HepG2 (cell line): Measurements from ENCODE around the gene RIPOR3. TPM values are rescaled to one million over a fixed set of nuclear protein-coding genes. Genes with fewer than 3 reads are reported as not detected.
A peak's percentile ranks its signal among the peaks of the same experiment; 100 is the strongest.

ENCODE experiments used
- CCDC6 ChIP-seq: sonication (generic); formaldehyde crosslinking; IDR thresholded peaks from 2 replicates; pipeline ENCODE4 v1.8.1; 2022; ENCODE audit warnings: mild to moderate bottlenecking, missing genetic modification reagents, moderate library complexity
- DMAP1 ChIP-seq: IDR thresholded peaks from 2 replicates; pipeline ENCODE4 v1.6.1; 2016
- DR1 ChIP-seq: sonication (generic); formaldehyde crosslinking; IDR thresholded peaks from 2 replicates; pipeline ENCODE4 v1.8.0; 2021; ENCODE audit warnings: mild to moderate bottlenecking, missing genetic modification reagents, inconsistent platforms
- EHMT2 ChIP-seq: fragments of 200-600 bp; sonication (generic); IDR thresholded peaks from 2 replicates; pipeline ENCODE4 v1.7.0; 2017; ENCODE audit warnings: antibody characterized with exemption, low read depth, low read length, borderline replicate concordance
- ELF3 ChIP-seq: IDR thresholded peaks from 2 replicates; pipeline ENCODE4 v1.6.1; 2016; ENCODE audit warnings: missing genetic modification reagents, missing compliant biosample characterization
- FOXA3 ChIP-seq: IDR thresholded peaks from 2 replicates; pipeline ENCODE4 v1.6.1; 2016; ENCODE audit warnings: missing genetic modification reagents, missing compliant biosample characterization
- FOXC1 ChIP-seq: sonication (generic); formaldehyde crosslinking; IDR thresholded peaks from 2 replicates; pipeline ENCODE4 v1.8.0; 2022; ENCODE audit warnings: mild to moderate bottlenecking, missing genetic modification reagents, borderline replicate concordance
- FOXK1 ChIP-seq: sonication (generic); formaldehyde crosslinking; IDR thresholded peaks from 2 replicates; pipeline ENCODE4 v1.4.0; 2020; ENCODE audit warnings: low read depth, missing genetic modification reagents, borderline replicate concordance
- FOXK2 ChIP-seq: fragments of 450-650 bp; IDR thresholded peaks from 2 replicates; pipeline ENCODE4 v1.6.1; 2016
- KDM5A ChIP-seq: fragments of 200-600 bp; sonication (generic); IDR thresholded peaks from 2 replicates; pipeline ENCODE4 v1.7.0; 2018; ENCODE audit warnings: antibody characterized with exemption, mild to moderate bottlenecking, low read length, borderline replicate concordance
- MED13 ChIP-seq: sonication (generic); formaldehyde crosslinking; IDR thresholded peaks from 2 replicates; pipeline ENCODE4 v1.5.0; 2020; ENCODE audit warnings: missing genetic modification reagents
- PHB2 ChIP-seq: fragments of 450-650 bp; IDR thresholded peaks from 2 replicates; pipeline ENCODE4 v1.6.1; 2018; ENCODE audit not compliant: partially characterized antibody
- PHF21A ChIP-seq: sonication (generic); formaldehyde crosslinking; IDR thresholded peaks from 2 replicates; pipeline ENCODE4 v1.5.0; 2020; ENCODE audit warnings: mild to moderate bottlenecking, missing genetic modification reagents
- RBFOX2 ChIP-seq: fragments of 200-400 bp; formaldehyde crosslinking; IDR thresholded peaks from 2 replicates; pipeline ENCODE4 v1.6.1; 2017; ENCODE audit warnings: low read depth, mild to moderate bottlenecking, low read length
- ZFP37 ChIP-seq: sonication (generic); formaldehyde crosslinking; IDR thresholded peaks from 2 replicates; pipeline ENCODE4 v1.4.0; 2020; ENCODE audit warnings: missing genetic modification reagents, borderline replicate concordance
- ZNF232 ChIP-seq: sonication (generic); formaldehyde crosslinking; IDR thresholded peaks from 2 replicates; pipeline ENCODE4 v1.4.0; 2020; ENCODE audit warnings: missing genetic modification reagents, borderline replicate concordance
- ZNF251 ChIP-seq: sonication (generic); formaldehyde crosslinking; IDR thresholded peaks from 2 replicates; pipeline ENCODE4 v1.9.0; 2021; ENCODE audit warnings: mild to moderate bottlenecking, missing genetic modification reagents
- ZNF556 ChIP-seq: sonication (generic); formaldehyde crosslinking; IDR thresholded peaks from 2 replicates; pipeline ENCODE4 v1.4.0; 2020; ENCODE audit warnings: mild to moderate bottlenecking, missing genetic modification reagents, borderline replicate concordance
- ZNF564 ChIP-seq: sonication (generic); formaldehyde crosslinking; IDR thresholded peaks from 2 replicates; pipeline ENCODE4 v1.8.1; 2023; ENCODE audit warnings: mild to moderate bottlenecking, missing genetic modification reagents
- ZNF615 ChIP-seq: sonication (generic); formaldehyde crosslinking; IDR thresholded peaks from 2 replicates; pipeline ENCODE4 v1.5.0; 2020; ENCODE audit warnings: mild to moderate bottlenecking, missing genetic modification reagents, borderline replicate concordance
- ZSCAN9 ChIP-seq: IDR thresholded peaks from 2 replicates; pipeline ENCODE4 v1.6.1; 2016; ENCODE audit warnings: borderline replicate concordance
- ZZZ3 ChIP-seq: sonication (generic); formaldehyde crosslinking; IDR thresholded peaks from 2 replicates; pipeline ENCODE4 v1.4.0; 2020; ENCODE audit warnings: missing genetic modification reagents, mild to moderate bottlenecking, borderline replicate concordance
- polyA plus RNA-seq, 8 experiments: library from polyadenylated mRNA; depleted of rRNA in 3 of 8; stranded (reverse) in 7 of 8; unstranded in 1 of 8; fragments of >200 nt; fragmentation: Illumina TruSeq in 4 of 8; extraction: Trizol in 4 of 8; gene quantifications; 2 replicates each; pipeline versions ENCODE4 v1.2.1 to v1.2.3, GENCODE V29; 2011 to 2016; ENCODE audit warnings: low read depth in 4 of 8, missing spikeins in 1 of 8, mixed read lengths in 1 of 8; ENCODE audit not compliant: insufficient read depth in 1 of 8
- total RNA-seq, 5 experiments: library from RNA; depleted of rRNA; stranded (reverse); fragments of >200 nt; fragmentation: Illumina TruSeq; extraction: Trizol; gene quantifications; 2 replicates each; pipeline ENCODE4 v1.2.3, GENCODE V29; 2016; ENCODE audit warnings: low read depth in 1 of 5
- TF ChIP-seq, protein P1 (sequence below): sonication (generic); formaldehyde crosslinking; IDR thresholded peaks from 2 replicates; pipeline ENCODE4 v1.4.0; 2020; ENCODE audit warnings: missing genetic modification reagents, low read depth, mild to moderate bottlenecking, borderline replicate concordance
- TF ChIP-seq, protein P2 (sequence below): sonication (generic); formaldehyde crosslinking; IDR thresholded peaks from 2 replicates; pipeline ENCODE4 v1.5.0; 2020; ENCODE audit warnings: mild to moderate bottlenecking, missing genetic modification reagents
- TF ChIP-seq, protein P3 (sequence below): sonication (generic); formaldehyde crosslinking; IDR thresholded peaks from 2 replicates; pipeline ENCODE4 v1.5.1; 2020; ENCODE audit warnings: missing genetic modification reagents, mild to moderate bottlenecking, borderline replicate concordance

Gene RIPOR3
- total and polyA plus RNA-seq, 2 of the 13 experiments (the other 11 are each of a cell fraction or from before 2014, with no cell fraction given): 0.18 TPM; not detected in 1

DNA sequence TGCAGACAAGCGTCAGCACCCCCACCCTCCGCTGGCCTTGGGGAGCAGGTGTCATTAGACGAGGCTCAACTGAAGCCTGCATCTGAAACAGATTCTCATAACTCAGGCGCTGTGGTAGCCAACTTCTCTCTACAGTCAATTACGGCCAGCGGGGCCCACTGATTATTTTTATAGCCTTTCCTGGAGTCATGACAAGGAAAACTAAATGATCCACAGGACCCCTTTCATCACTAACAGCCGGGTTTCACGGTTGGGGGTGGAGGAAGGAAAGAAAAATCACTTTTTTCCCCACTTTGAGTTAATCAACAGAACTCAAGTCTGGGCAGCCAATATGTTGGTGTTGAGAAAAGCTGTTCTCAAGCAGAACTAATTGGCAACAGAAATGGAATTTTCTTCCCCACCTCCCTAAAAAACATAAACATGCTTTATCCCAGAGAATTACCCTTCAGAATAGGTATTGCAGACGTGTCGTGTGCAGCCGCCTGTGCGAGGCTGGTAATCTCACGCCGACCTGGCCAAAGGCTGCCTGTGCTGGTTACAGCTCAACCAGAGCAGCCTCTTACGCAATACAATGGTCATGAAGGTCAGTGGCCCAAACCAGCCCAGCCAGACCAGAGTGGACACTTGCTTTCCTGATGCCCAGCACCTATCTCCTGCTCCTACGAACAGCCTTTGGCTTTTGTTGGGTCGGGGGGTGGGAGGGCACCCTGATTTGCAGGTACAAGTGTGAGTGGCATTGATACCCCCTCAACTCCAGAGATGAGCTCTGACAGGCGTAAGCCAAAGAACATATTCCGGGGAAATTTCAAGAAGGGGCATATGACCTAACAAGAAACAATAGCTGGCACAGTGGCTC is 11.0 kb downstream of the RIPOR3 start (continued):
- TF ChIP-seq FOXA3 (CRISPR knock-in tag) (peak; percentile 82), DMAP1 (peak; percentile 85), ZFP37 (CRISPR knock-in tag) (peak; percentile 79; the same call in 1 of the 2 replicates), ELF3 (peak; percentile 90), PHF21A (CRISPR knock-in tag) (peak; percentile 97), EHMT2 (peak; percentile 81; the same call in 1 of the 2 replicates), ZNF564 (peak; percentile 89), MED13 (CRISPR knock-in tag) (0 out of 2 replicates have a peak, but pooled peaks have one; percentile 29), FOXK1 (CRISPR knock-in tag) (peak; percentile 60; the same call in 1 of the 2 replicates), DR1 (CRISPR knock-in tag) (peak; percentile 15; the same call in 1 of the 2 replicates), ZZZ3 (0 out of 2 replicates have a peak, but pooled peaks have one; percentile 41), ZNF232 (CRISPR knock-in tag) (peak; percentile 71; the same call in 1 of the 2 replicates), PHB2 (no peak), RBFOX2 (no peak), CCDC6 (CRISPR knock-in tag) (peak; percentile 93), FOXK2 (no peak), ZNF615 (CRISPR knock-in tag) (no peak), ZSCAN9 (CRISPR knock-in tag) (peak; percentile 78), FOXC1 (CRISPR knock-in tag) (peak; percentile 49; the same call in 1 of the 2 replicates), ZNF556 (CRISPR knock-in tag) (peak; percentile 93), KDM5A (no peak), ZNF251 (CRISPR knock-in tag) (peak; percentile 59; the same call in 1 of the 2 replicates)
- TF ChIP-seq, protein P1, sequence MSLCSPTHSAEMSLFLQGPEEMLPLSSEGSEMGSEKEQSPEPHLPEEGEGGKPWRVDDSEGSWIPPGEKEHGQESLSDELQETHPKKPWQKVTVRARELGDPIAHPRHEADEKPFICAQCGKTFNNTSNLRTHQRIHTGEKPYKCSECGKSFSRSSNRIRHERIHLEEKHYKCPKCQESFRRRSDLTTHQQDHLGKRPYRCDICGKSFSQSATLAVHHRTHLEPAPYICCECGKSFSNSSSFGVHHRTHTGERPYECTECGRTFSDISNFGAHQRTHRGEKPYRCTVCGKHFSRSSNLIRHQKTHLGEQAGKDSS (CRISPR knock-in tag): peak; percentile 52; the same call in 1 of the 2 replicates
- TF ChIP-seq, protein P2, sequence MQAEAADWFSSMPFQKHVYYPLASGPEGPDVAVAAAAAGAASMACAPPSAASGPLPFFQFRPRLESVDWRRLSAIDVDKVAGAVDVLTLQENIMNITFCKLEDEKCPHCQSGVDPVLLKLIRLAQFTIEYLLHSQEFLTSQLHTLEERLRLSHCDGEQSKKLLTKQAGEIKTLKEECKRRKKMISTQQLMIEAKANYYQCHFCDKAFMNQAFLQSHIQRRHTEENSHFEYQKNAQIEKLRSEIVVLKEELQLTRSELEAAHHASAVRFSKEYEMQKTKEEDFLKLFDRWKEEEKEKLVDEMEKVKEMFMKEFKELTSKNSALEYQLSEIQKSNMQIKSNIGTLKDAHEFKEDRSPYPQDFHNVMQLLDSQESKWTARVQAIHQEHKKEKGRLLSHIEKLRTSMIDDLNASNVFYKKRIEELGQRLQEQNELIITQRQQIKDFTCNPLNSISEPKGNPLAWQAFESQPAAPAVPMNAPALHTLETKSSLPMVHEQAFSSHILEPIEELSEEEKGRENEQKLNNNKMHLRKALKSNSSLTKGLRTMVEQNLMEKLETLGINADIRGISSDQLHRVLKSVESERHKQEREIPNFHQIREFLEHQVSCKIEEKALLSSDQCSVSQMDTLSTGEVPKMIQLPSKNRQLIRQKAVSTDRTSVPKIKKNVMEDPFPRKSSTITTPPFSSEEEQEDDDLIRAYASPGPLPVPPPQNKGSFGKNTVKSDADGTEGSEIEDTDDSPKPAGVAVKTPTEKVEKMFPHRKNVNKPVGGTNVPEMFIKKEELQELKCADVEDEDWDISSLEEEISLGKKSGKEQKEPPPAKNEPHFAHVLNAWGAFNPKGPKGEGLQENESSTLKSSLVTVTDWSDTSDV (CRISPR knock-in tag): no peak
- TF ChIP-seq, protein P3, sequence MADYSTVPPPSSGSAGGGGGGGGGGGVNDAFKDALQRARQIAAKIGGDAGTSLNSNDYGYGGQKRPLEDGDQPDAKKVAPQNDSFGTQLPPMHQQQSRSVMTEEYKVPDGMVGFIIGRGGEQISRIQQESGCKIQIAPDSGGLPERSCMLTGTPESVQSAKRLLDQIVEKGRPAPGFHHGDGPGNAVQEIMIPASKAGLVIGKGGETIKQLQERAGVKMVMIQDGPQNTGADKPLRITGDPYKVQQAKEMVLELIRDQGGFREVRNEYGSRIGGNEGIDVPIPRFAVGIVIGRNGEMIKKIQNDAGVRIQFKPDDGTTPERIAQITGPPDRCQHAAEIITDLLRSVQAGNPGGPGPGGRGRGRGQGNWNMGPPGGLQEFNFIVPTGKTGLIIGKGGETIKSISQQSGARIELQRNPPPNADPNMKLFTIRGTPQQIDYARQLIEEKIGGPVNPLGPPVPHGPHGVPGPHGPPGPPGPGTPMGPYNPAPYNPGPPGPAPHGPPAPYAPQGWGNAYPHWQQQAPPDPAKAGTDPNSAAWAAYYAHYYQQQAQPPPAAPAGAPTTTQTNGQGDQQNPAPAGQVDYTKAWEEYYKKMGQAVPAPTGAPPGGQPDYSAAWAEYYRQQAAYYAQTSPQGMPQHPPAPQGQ (CRISPR knock-in tag): 0 out of 2 replicates have a peak, but pooled peaks have one; percentile 48
